NCI-H1105 (cell line): ENCODE results near the gene RPS6KL1.

Experiments
- DNase-seq: peaks from one replicate; lab custom pipeline; 2025; lab: John Stamatoyannopoulos, UW

Gene RPS6KL1

GRCh38 chr14:74911704-74912103 is 11.4 kb downstream of the RPS6KL1 start:
- no peak for DNase-seq

GRCh38 chr14:74911221-74911620 is 11.8 kb downstream of the RPS6KL1 start:
- DNase-seq = no peak

GRCh38 chr14:74910556-74910955 is 12.5 kb downstream of the RPS6KL1 start:
- DNase-seq = no peak

- no peak for DNase-seq
Measured at GRCh38 chr14:74909911-74910310, 13.1 kb downstream of the RPS6KL1 start.

GRCh38 chr14:74909501-74909900 is 13.6 kb downstream of the RPS6KL1 start:
- DNase-seq = no peak

GRCh38 chr14:74908861-74909341 is 14.2 kb downstream of the RPS6KL1 start:
- no peak for DNase-seq

GRCh38 chr14:74907744-74908143 is 15.3 kb downstream of the RPS6KL1 start:
- no peak for DNase-seq

DNA sequence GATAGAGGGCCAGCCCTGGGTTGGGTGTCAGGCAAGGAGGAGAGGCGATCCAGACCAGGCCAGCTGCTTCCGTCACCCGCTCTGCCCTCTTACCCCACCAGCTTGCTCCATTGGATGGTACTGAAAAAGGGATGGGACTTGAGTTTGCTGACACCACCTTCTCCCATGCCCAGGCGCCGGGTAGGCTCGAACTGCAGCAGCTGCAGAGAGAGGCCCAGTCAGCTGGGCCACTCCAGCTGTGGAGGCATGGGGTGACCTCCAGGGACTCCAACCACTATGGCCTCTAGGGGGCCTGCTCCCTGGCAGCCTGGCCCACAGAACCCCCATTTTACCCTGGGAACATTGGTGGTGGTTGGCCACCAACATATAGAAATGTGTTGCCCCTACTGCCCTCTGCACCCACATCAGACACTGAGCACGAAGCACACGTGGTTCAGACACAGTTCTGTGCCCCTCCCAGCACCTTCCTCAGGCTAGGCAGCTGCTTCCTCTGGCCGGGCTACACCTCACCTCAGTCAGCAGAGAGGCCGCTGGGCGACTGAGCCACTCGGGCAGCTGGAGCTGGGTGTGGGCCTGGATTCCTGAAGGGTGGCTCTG is 16.0 kb downstream of the RPS6KL1 start:
- DNase-seq = no peak

GRCh38 chr14:74905595-74906142 is 17.4 kb downstream of the RPS6KL1 start:
- DNase-seq = peak; percentile 46

DNA sequence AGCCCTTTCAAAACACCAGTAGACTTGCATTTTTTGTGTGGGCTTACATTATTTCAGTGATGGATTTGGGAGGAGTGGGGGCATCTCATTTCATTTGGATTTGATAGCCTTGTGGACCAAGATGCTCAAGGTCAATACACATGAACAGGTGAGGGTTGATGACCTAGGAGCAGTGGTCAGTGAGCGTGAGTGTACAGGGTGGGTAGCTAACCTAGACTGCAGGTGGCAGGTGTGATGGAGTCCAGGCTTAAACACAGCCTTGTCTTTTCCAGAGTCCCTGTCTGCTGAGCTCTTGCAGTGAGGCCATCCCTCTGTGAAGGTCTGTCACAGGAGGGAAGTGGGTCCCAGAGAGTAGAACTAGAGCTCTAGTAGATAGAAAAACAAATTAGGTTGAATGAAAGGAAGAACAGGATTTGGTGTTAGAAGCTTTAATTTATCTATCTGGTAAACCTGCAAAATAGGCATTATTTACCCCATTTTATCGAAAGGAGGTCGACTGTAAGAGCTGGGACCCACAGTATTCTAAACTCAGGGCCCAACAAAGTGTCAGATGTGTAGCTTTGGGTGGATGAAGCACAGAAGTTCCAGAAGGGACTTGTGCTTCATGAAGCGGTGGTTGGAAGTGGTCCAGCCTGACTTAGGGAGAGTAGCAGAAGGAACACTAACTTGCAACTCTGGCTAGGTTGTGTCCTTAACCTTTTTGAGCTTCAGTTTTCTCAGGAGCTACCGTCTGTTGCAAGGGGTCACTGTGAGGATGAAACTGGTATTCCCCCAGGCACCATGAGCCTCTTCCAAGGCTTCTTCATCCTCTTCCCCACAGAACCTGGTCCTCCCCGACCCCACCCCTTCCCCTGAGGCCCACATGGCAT is 18.2 kb downstream of the RPS6KL1 start:
- no peak for DNase-seq

DNA sequence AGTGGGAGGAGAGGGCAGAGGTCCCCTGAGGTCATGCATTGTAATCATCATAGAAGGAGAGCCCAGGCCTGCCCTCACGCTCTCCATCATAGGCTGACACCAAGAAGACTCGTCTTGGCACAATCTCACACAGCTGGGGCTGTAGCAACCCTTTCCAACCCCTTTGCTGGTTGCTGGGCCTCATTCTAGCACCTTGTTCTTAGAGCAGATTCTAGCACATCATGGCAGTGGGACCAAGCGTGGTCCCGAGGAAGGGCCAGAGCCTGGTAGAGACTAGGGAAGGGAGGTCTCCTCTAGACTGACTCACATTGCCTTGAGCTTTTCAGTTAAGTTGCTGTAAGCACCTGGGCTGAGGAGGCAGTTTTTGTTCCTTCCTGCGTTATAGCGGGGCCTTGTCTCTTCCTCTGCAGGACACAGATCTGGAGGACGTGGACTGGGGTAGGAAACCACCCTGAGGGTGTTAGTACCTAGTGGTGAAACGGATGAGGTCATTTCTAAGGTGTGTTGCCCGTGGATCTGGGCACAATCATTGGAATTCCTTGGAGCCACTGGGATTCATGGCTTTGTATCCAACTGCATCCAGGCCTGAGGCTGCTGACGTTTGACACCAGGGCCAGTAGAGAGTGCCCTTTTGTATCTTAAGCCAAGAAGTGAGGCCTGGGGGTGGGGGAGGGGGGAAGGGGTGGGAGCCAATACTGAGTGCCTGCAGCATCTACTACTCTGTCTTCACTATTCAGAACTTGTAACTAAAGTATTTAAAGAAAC is 19.9 kb downstream of the RPS6KL1 start:
- no peak for DNase-seq

DNA sequence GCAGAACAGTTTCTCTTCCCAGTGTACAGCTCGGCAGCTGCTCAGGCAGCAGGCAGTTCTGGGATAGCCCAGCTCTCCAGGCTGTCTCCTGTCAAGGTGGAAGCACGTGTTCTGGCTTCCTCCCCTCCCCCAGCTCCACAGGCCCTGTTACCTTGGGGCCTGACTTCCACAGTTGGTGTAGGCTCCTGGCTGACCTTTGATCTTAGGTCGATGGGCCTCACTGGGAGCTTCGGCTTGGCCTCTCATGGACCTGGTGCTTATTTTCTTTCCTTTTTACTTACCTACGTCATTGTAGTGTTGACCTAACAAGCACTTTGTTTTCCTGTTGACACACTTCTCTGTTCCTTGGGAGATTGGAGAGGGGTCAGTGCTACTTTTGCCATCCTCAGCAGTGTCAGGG is 24.4 kb downstream of the RPS6KL1 start:
- no peak for DNase-seq

GRCh38 chr14:74898083-74898482 is 25.0 kb downstream of the RPS6KL1 start:
- DNase-seq = no peak

GRCh38 chr14:74897642-74898041 is 25.4 kb downstream of the RPS6KL1 start:
- no peak for DNase-seq

- no peak for DNase-seq
Measured at GRCh38 chr14:74896400-74896799, 26.7 kb downstream of the RPS6KL1 start.

GRCh38 chr14:74893614-74894091 is 29.4 kb downstream of the RPS6KL1 start:
- no peak for DNase-seq

DNA sequence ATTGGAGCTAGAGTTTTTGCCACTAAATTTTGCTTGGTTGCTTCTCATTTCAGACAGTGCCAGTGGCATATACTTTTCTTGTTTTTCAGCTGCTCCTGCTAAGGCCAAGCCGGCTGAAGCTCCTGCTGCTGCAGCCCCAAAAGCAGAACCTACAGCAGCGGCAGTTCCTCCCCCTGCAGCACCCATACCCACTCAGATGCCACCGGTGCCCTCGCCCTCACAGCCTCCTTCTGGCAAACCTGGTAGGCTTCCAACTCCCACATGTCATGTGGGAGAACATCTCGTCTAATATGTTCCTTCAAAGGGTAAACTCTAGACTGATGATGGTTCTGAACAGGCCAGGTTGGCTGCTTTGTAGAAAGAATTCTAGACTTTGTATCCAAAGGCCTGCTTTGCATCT is 30.3 kb downstream of the RPS6KL1 start:
- DNase-seq = no peak

DNA sequence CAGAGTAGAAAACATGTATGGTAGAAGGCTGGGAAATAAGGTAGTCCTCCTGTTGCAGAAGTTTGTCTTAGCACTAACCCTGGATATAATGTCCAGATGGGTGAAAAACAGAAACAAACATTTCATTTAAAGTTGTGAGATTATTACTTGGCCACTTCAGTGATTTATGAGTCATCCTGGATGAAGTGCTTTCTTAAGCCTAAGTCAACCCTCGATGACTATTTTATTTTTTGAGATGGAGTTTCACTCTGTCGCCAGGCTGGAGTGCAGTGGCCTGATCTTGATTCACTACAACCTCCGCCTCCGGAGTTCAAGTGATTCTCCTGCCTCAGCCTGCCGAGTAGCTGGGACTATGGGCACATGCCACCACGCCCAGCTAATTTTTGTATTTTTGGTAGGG is 31.2 kb downstream of the RPS6KL1 start:
- DNase-seq = no peak

GRCh38 chr14:74890262-74890661 is 32.8 kb downstream of the RPS6KL1 start:
- DNase-seq = no peak

DNA sequence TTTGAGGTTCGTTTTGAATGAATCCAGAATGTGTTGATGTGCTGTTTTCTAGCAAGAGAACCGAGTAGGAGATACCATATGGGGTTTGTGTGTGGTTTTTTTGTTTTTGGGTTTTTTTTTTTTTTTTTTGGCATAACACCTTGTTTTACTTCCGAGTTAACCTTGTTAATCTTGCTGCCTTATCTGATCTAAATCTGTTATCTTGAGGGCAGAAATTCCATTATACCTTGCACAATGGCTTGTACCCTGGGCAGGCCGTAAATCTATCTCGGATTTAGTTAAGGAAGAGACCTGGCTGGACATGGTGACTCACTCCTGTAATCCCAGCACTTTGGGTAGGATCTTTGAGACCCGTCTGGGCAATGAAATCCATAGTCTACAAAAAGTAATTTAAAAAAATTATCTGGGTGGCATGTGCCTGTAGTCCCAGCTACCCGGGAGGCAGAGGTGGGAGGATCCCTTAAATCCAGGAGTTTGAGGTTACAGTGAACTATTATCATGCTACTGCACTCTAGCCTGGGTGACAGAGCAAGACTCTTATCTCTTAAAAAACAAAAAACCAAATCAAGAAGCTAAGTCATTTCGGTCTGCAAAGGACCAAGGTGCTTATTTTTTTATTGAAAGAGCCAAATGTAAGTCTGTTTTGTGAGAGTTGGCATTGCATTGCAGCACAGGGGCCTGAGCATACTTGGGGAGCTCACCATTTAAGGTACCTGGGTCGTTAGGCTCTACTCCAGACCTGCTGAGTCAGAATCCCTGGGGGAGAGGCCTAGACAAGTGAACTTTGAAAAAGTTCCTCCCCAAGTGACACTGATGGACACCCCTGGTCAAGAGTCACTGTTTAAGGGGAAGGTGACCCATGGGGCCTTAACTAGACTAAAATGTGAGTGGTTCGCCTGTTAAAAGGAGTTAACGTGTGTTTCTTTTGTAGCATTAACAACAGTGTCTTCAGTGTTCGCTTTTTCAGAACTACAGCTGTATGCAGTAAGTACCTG is 34.6 kb downstream of the RPS6KL1 start:
- DNase-seq = no peak

GRCh38 chr14:74886001-74886400 is 37.1 kb downstream of the RPS6KL1 start:
- no peak for DNase-seq
